ENCODE measurements around the gene ZNF431. TPM values are rescaled to one million over a fixed set of nuclear protein-coding genes. Genes with fewer than 3 reads are reported as not detected.

Gene ZNF431
- total and polyA plus RNA-seq, 9 of the 15 experiments (the other 6 are each of a cell fraction or from before 2014, with no cell fraction given) = 3.3 to 24.8 (median 13.5) TPM

DNA sequence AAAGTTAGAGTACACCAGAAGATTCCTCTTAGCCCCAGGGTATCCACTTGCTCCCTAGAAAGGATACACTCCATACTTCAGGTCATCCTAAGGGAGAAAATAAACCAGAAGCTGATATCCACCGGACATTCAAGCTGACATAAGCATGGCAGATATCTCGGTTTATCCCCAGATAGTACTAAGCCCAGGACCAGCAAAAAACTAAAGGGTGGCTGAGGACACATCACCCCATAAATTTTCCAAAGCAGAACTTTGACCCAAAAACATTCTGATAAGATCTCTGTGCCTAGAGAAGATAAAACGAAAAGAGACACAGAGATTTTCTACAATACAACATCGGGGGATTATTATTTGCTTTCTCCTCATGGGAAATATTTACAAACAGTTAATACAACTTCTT, 13.9 kb upstream of the ZNF431 start (continued):
- no peak for TF ChIP-seq ZNF311 (CRISPR knock-in tag; IDR thresholded peaks at IDR 0.05)
- TF ChIP-seq ZNF584 (CRISPR knock-in tag; IDR thresholded peaks at IDR 0.05; ENCODE audit: low read depth) = no peak
- no peak for TF ChIP-seq SRSF7 (optimal IDR thresholded peaks at IDR 0.05; ENCODE audit: low read depth, low read length)
- no peak for TF ChIP-seq ADNP (tag; IDR thresholded peaks at IDR 0.05)
- TF ChIP-seq LARP7 (IDR thresholded peaks at IDR 0.05) = no peak
- TF ChIP-seq, protein P1, sequence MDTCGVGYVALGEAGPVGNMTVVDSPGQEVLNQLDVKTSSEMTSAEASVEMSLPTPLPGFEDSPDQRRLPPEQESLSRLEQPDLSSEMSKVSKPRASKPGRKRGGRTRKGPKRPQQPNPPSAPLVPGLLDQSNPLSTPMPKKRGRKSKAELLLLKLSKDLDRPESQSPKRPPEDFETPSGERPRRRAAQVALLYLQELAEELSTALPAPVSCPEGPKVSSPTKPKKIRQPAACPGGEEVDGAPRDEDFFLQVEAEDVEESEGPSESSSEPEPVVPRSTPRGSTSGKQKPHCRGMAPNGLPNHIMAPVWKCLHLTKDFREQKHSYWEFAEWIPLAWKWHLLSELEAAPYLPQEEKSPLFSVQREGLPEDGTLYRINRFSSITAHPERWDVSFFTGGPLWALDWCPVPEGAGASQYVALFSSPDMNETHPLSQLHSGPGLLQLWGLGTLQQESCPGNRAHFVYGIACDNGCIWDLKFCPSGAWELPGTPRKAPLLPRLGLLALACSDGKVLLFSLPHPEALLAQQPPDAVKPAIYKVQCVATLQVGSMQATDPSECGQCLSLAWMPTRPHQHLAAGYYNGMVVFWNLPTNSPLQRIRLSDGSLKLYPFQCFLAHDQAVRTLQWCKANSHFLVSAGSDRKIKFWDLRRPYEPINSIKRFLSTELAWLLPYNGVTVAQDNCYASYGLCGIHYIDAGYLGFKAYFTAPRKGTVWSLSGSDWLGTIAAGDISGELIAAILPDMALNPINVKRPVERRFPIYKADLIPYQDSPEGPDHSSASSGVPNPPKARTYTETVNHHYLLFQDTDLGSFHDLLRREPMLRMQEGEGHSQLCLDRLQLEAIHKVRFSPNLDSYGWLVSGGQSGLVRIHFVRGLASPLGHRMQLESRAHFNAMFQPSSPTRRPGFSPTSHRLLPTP (IDR thresholded peaks at IDR 0.05; ENCODE audit: borderline replicate concordance, extremely low read depth, insufficient read length) = no peak
- TF ChIP-seq, protein P2, sequence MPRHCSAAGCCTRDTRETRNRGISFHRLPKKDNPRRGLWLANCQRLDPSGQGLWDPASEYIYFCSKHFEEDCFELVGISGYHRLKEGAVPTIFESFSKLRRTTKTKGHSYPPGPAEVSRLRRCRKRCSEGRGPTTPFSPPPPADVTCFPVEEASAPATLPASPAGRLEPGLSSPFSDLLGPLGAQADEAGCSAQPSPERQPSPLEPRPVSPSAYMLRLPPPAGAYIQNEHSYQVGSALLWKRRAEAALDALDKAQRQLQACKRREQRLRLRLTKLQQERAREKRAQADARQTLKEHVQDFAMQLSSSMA (CRISPR knock-in tag; IDR thresholded peaks at IDR 0.05) = no peak
- no peak for TF ChIP-seq NR2C1 (IDR thresholded peaks at IDR 0.05)
- peak; percentile 75 for TF ChIP-seq NR2C1 (tag; IDR thresholded peaks at IDR 0.05)
- no peak for TF ChIP-seq RFX7 (CRISPR knock-in tag; IDR thresholded peaks at IDR 0.05)
- TF ChIP-seq, protein P3, sequence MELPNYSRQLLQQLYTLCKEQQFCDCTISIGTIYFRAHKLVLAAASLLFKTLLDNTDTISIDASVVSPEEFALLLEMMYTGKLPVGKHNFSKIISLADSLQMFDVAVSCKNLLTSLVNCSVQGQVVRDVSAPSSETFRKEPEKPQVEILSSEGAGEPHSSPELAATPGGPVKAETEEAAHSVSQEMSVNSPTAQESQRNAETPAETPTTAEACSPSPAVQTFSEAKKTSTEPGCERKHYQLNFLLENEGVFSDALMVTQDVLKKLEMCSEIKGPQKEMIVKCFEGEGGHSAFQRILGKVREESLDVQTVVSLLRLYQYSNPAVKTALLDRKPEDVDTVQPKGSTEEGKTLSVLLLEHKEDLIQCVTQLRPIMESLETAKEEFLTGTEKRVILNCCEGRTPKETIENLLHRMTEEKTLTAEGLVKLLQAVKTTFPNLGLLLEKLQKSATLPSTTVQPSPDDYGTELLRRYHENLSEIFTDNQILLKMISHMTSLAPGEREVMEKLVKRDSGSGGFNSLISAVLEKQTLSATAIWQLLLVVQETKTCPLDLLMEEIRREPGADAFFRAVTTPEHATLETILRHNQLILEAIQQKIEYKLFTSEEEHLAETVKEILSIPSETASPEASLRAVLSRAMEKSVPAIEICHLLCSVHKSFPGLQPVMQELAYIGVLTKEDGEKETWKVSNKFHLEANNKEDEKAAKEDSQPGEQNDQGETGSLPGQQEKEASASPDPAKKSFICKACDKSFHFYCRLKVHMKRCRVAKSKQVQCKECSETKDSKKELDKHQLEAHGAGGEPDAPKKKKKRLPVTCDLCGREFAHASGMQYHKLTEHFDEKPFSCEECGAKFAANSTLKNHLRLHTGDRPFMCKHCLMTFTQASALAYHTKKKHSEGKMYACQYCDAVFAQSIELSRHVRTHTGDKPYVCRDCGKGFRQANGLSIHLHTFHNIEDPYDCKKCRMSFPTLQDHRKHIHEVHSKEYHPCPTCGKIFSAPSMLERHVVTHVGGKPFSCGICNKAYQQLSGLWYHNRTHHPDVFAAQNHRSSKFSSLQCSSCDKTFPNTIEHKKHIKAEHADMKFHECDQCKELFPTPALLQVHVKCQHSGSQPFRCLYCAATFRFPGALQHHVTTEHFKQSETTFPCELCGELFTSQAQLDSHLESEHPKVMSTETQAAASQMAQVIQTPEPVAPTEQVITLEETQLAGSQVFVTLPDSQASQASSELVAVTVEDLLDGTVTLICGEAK (IDR thresholded peaks at IDR 0.05) = no peak
- TF ChIP-seq, protein P3 (CRISPR knock-in tag; IDR thresholded peaks at IDR 0.05) = no peak
- no peak for TF ChIP-seq TEAD1 (CRISPR knock-in tag; IDR thresholded peaks at IDR 0.05)
- TF ChIP-seq TEAD4 (IDR thresholded peaks at IDR 0.05; ENCODE audit: low read length) = no peak
- no peak for TF ChIP-seq TEAD4 (CRISPR knock-in tag; IDR thresholded peaks at IDR 0.05; ENCODE audit: borderline replicate concordance)
- TF ChIP-seq TFAM (CRISPR knock-in tag; conservative IDR thresholded peaks at IDR 0.05) = no peak
- TF ChIP-seq STAT5A (IDR thresholded peaks at IDR 0.05; ENCODE audit: borderline replicate concordance, low read length) = no peak
- peak; percentile 80 for TF ChIP-seq MEIS2 (IDR thresholded peaks at IDR 0.05; ENCODE audit: partially characterized antibody)
